Brain pericyte (primary cell): ENCODE measurements around the gene CFAP65.

Experiments used
- DNase-seq: peaks from one replicate; pipeline ENCODE4 v3.0.0-alpha.2; 2012; ENCODE audit warnings: low read depth, low spot score

Gene CFAP65, protein sequence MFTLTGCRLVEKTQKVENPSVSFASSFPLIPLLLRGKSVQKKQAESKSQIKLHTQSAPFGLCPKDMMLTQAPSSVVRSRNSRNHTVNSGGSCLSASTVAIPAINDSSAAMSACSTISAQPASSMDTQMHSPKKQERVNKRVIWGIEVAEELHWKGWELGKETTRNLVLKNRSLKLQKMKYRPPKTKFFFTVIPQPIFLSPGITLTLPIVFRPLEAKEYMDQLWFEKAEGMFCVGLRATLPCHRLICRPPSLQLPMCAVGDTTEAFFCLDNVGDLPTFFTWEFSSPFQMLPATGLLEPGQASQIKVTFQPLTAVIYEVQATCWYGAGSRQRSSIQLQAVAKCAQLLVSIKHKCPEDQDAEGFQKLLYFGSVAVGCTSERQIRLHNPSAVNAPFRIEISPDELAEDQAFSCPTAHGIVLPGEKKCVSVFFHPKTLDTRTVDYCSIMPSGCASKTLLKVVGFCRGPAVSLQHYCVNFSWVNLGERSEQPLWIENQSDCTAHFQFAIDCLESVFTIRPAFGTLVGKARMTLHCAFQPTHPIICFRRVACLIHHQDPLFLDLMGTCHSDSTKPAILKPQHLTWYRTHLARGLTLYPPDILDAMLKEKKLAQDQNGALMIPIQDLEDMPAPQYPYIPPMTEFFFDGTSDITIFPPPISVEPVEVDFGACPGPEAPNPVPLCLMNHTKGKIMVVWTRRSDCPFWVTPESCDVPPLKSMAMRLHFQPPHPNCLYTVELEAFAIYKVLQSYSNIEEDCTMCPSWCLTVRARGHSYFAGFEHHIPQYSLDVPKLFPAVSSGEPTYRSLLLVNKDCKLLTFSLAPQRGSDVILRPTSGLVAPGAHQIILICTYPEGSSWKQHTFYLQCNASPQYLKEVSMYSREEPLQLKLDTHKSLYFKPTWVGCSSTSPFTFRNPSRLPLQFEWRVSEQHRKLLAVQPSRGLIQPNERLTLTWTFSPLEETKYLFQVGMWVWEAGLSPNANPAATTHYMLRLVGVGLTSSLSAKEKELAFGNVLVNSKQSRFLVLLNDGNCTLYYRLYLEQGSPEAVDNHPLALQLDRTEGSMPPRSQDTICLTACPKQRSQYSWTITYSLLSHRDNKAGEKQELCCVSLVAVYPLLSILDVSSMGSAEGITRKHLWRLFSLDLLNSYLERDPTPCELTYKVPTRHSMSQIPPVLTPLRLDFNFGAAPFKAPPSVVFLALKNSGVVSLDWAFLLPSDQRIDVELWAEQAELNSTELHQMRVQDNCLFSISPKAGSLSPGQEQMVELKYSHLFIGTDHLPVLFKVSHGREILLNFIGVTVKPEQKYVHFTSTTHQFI (N-terminal part only)

DNA sequence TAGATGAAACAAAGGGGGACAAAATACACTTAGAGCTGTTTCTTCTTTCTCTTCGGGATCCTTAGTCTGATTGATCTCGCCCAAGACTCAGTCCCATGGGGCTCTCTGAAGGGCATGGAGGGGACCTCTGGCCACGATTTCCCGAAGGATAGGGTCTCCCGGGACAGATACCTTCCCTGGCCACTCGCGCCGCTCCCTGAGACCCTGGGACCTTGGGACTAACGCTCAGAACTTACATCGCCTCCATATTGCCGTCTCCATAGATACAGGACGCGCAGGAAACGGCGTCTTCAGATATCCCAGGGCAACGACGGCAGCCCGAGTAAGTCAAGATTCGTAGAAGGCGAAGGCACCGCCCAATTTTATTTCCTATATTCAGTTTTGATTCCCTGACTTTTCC, at the start of gene CFAP65:
CFAP65 (minus strand) TSS at position 265 of the 400 bp plus-strand sequence. CDS start 2,468 bp downstream, outside the sequence.
- DNase-seq, result no peak

DNA sequence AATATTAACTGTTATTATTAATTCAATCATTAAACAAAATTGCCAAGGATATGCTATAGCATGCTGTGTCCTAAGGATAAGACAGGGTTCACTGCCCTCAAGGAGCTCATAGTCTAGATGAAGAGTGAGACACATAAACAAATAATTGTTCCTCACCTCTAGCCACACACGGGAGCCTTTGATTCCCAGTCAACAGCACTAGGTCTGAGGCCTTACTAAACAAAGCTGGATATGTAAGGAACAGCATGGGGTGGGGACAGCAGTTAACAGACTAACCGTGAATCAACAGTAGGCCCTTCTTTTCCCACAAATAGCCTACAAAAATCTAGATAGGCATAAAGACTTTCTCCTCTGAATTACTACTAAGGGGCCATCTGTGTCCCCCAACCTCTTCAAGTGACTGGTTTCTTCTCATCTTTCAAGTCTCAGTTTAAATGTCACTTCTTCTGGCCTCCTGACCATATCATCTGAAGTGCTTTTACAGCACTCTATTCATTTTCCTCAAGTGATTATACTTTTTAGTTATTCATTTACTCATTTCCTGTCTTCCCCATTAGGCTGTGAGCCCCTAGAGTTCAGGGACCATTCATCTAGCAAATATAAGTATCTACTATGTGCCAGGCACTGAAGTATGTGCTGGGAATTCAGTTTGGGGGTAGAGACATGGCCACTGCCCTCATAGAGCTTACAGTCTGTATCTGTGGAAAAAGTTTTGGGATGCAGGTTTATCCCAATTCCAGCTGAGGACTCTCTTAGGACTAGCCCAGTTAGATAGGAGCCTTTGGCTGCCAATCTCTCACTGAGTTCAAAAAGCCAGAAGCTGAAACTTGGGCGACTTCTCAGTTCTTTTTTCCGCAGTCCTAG, 49.4 kb upstream of the CFAP65 start:
- DNase-seq, result no peak

DNA sequence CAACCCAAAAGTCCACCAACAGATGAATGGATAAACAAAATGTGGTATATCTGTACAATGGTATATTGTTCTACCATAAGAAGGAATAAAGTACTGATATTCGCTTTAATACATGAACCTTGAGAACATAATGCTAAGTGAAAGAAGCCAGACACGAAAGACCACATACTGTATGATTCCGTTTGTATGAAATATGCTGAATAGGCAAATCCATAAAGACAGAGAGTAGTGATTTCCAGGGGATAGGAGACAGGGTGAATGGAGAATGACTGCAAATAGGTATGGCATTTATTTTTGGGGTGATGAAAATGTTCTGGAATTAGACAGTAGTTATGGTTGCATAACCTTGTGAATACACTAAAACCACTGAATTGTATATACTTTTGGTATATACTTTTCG, 48.0 kb upstream of the CFAP65 start:
- no peak for DNase-seq

DNA sequence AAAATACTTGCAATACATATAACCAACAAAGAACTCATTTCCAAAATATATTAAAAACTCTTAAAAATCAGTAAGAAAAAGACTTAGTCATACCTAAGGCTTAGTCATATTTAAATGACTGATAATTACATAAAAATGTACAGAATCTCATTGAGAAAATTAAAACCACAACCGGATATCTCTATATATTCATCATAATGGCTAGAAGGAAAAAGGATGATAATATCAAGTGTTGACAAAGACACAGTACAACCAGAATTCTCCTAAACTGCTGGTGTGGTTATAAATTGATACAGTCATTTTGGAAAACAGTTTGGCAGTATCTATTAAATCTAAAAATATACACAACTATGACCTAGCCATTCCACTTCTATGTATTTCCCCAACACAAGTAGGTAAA, 46.5 kb upstream of the CFAP65 start:
- no peak for DNase-seq

DNA sequence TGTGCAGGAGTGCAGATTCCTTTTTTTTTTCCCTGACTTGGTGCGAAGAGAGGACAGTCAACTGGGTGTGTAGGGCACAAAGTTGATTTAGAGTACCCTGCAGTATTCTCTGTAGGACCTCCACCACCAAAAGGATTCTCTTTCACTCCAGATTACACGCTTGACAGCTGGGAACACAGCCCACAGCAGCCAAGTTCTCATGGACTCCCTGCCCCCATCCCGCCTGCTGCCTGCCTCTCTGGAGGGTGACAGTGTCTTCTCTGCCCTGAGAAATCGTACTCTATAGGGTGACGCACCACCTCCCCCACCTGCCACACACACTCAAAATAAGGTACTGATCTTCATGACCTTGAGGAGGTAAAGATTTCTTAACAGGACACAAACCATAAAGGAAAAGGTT, 46.0 kb upstream of the CFAP65 start:
- no peak for DNase-seq

DNA sequence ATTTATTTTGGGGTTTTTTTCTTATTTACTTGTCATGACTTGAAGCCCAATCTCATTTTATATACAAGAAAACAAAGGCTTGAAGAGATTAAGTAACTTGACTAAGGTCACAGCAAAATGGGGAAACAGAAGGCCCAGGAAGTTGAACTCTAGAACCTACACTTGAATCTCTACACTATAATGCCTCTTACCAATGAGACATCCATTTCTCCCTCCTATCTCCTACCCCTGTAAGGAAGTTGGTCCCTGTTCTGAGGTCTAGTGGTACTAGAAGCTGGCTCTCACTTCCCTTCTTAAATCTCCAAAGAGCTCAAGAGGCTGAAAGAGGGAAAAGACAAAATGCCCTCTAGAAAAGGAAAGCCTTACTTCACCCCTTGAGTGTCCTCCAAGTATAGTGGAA, 44.9 kb upstream of the CFAP65 start:
- no peak for DNase-seq

DNA sequence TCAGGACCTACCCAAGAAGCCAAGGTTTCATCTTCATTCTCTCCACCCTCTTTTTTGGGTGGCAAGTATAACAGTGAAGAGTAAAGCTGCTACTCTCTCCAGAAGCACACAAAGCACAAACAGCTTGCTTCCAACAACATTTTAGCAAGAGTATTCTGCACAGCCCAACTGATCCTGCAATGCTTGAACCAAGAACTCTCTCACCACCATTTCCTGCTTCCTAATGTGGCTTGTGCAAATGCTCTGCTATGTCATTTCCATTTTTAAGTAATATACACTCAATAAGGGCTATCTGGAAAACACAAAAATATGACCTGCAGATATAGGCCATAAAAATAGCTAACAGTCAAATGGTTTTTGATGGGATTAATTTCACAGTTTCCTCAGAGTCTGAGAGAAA, 43.5 kb upstream of the CFAP65 start:
- no peak for DNase-seq

DNA sequence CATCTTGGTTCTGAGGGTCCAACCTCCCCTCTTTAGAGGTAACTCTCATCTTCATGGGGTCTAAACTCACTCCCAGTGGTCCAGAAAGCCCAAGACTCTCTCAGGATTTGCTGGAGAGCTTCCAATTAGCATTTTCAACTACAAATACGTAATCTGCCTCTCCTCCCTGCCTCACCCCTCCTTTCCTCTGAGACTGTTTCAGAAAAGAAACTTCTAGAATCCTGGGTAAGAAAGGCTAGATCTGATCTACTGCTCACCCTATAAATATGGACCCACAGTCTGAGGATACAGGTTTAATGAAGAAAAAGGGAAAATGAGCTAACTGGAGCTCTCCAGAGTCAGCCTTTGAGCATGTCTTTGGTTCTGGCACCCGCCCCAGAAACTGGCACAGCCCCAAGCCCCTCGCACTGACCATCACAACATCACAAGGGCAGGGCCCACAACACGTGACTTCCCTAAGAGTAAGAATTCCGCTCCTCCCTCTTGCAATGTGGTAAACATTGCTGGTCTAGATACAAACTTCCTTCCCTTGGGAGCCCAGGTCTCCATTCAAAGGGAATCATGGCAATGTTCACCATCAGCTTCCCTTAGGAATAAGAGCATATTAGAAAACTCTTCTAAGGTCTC, 41.1 kb upstream of the CFAP65 start:
- DNase-seq, result no peak

DNA sequence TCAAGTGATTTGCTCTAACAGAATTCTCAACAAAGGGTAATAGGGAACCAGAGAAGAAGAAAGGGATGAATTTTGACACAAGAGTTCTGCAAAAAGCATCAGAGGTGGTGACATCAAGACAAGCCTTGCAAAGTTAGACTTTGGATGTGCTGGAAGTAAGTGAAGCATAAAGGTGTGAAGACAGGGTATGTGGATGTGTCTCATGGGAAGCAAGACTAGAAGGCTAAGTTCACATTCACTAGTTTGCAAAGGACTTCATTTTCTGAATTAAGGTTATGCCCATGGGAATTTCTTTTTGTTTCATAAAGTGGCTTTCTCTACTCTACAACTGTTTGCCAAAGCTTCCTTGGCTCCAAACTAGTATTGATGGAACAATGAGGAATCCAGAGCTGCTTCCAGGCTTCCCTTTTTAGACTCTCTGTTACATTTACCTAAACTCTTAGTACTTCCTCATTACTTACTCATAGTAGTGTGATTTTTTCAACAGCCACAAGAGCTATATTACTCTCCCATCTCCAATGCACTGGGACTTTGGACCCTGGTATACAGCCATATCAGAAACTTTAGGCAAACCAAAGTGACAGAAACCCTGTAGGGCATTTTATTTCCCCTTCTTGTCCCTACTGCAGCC, 40.5 kb upstream of the CFAP65 start:
- no peak for DNase-seq

DNA sequence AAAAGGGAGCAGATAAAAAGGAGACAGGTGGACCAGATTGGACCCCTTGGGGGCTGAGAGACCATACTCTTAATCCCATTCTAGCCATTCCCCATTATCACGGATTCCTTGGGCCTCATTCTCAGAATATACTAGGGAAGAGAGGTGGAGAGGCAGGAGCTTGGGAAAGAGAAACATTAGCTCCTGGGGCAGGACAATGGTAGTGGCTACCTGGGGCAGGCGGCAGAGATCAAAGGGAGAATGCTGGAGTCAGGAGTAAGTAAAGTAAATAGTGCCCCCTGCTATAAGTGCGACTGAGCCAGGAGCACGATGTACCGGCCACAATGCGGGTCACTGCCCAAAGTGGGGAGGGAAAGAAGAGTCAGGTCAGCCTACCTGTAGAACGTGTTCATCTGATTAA, 39.8 kb upstream of the CFAP65 start:
- DNase-seq, result no peak

DNA sequence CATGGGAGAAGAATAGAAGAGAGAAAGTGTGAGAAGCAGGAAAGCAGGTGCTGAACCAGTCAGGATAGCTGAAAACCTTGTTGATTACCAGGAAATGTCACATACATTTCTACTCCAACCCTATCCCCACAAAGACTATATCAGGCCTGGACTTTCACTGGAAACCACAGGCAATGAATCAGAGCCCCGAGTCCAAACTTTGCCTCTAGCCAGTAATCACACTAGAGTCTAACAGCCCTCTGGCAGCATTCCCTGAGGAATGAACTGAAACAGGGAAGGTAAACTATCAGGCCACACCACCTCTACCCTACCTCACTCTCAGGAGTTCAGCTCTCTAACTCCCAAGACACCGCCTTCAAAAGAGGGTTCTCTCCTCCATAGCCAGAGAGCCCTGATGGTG, 38.1 kb upstream of the CFAP65 start:
- no peak for DNase-seq

DNA sequence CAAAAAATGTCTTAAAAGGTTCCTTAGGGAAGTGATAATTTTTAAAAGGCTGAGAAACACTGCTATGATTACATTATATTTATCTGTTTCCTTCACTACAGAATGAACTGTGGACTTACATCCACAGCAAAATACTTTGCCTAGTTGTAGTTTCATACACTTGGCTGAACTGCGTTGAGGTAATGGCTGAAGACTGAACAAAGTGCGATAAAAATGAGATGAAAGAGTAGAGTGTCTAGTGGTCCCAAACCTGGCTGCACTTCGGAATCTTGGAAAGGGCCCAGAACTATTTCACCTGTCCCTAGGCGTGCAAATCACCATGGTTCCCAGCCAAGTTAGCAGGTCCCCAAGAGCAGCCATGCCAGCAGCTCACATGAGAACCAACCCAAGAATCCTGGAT, 37.6 kb upstream of the CFAP65 start:
- DNase-seq, result no peak

DNA sequence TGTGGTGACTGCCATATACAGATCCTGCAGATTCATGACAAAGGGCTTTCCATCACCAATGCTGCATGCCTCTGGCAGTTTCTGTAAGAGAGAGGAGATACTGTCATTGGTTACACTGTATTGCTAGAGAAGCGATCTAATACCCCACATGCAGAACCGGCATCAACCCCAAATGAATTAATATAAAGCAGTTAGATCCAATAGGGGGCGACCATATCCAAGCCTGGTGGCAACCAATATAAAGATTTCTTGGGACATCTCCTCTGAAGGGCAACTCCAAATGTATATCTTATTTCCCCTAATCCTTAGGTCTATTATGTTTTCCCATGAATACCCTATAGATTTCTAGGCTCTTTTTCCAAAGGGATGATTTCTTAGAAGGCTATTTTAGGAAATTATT, 36.8 kb upstream of the CFAP65 start:
- no peak for DNase-seq

DNA sequence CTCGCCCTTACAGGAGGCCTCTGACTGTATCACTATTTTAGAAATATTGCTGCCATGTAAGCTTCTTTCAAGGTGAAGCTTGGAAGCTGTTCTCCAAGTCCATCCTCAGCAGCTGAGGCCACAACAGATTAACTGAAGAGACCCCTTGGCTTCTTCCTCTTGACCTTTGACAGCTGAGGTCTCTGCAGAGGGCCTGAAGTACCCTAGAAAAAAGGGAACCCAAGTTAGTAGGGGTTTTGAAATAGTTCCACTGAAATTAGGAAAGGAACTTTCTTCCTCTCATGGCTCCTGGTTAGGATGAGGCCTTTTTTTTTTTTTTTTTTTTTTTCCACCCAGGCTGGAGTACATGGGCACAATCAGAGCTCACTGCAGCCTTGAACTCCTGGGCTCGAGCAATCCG, 34.9 kb upstream of the CFAP65 start:
- no peak for DNase-seq

DNA sequence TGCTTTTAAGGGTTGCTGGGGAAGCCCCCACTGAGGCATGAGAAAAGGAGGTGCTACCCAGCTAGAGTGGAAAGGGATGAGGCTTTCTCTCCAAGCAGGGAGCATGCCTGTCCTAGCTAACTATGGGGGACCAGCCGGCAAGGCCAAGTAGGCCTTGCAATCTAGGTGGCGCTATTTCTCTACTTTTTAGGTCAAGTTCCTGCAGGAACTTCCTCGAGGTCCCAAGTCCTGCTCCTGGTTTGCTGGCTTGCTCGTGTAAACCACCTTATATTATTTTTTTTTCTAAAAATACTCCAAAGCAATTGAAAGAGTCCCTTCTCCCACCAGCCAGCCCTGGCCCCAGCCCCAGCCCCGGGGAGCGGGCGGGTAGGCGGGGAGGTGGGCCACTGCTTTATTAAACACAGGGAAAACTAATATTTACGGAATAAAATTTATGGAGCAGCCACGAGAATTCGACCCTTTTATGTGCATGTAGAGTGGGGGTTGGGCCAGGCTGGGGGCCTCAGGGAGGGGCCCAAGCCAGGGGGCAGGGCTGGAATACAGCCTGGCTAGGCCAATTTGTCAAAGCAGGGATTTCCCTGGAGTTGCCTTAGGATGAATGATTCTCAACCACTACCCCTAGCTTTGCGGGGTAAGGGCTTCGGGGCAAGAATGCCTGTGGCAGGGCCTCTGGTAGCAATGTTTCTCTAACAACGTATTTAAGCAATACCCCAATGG, 32.3 kb upstream of the CFAP65 start:
- no peak for DNase-seq

DNA sequence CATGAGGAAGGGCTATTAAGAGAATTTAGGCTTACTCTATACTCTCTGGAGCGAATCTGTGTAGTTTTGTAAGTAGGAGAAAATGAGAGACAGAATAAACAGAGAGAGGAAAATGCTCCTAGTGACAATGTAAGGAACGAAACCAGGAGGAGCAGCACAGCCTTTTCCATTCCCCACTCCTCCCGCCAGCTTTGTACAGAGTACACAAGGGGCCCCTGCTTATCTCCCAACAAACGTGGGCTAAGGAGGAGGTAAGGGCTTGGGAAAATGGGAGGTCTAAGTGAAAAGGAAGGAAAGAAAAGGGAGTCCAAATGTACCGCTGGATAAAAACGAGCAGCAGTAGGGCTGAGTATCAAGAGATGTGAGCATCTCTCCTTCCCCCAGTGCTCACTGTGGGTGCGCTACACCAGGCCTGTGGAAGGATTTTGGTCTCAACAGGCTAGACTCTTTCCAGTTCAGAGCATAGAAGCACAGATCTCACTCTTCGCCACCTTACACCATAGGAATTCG, 31.5 kb upstream of the CFAP65 start:
- DNase-seq, result no peak

DNA sequence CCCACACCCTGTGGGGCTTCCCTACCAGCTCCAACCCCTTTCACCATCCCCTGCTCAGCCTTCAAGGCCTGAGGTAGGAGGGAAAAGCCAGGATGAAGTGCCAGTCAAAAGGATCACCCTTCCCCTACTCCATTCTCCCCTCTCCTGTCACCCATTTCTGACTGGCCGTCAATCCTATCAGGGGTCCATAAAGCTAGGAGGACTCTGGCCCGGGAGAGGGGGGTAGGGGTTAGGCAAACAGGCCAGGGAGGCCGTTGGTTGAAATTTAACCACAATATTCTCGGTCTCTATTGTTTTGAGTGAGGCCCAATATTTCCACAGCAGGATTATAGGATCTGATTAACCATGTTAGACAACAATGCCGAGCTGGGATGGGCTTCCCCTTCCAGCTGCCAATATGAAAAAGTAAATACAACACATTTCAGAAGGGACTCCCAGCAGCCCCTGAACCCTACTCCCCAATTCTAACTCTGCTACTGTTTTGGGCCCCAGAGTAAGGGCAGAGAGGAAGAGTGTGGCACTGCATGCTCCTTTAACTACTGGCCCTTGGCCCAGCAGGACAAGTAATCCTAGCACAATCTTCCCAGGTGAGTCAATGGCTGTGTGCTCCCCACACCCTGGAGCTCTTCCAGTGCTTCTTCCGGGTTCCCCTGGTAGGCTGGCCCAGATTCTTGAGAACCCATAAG, 30.0 kb upstream of the CFAP65 start:
- no peak for DNase-seq

DNA sequence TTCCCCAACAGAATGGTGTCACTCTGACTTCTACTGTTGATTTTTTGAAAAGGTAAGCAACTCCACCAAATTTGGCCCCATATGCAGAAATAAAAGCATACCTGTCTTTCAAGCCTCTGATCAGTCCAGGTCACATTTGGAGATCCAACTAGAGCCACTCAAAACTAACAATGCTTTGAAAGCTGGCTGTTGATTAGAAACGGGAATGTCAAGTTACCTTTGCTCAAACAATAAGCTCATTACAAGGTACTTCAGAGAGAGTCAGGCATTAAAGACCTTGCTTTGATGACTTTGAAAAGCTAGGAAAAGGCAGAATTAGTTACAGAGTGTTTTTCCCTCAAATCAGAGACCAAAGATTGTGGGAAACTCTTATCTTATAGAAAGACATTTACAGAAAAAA, 24.2 kb upstream of the CFAP65 start:
- DNase-seq, result no peak

DNA sequence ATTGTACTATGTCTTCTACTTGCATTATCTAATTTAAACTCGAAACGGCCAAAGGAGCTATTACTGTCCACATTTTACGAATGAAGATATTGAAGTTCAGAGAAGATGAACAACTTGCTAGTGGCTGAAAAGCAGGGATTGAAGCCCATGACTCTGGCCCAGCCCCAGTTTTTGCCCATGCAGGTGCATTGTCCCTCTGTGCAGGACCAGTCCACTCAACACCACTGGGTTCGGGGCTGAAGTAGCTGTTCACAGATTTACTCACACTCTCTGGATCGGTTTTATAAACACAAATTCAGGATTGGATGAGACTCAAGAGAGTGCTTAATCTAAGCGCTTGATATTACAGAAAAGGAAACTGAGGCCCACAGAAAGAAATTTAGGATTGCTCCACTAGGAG, 20.8 kb upstream of the CFAP65 start:
- no peak for DNase-seq
